Mesenteric fat pad (tissue), 1 donor: ENCODE measurements around the gene PRR36. TPM values are rescaled to one million over a fixed set of nuclear protein-coding genes. Genes with fewer than 3 reads are reported as not detected.

Experiments used
- DNase-seq: peaks from one replicate; pipeline ENCODE4 v3.0.0-alpha.2; 2020; ENCODE audit warnings: low spot score
- total RNA-seq: library from RNA; stranded (reverse); fragmentation: NEBNext Ultra II Directional; extraction: Animal tissue kit (Norgen Biotek cat#: 25700); gene quantifications from one replicate; pipeline ENCODE4 v1.2.1, GENCODE V29; 2021
- donor health status: DM: yes; HTN: yes; CAD: no.

The PRR36 gene
- total RNA-seq, 1 donor from 2014 or later: not detected

GRCh38 chr19:7820588-7820987 is 53.6 kb downstream of the PRR36 start:
- DNase-seq: no peak

- DNase-seq: no peak
Observed at GRCh38 chr19:7819337-7819736, 54.9 kb downstream of the PRR36 start.

- DNase-seq: no peak
Observed at GRCh38 chr19:7818806-7819205, 55.4 kb downstream of the PRR36 start.

Other genes starting within 250 kb of the PRR36 start
- 19.5 TPM for gene XAB2, start 244.8 kb downstream of the PRR36 start, total RNA-seq
- gene PET100, start 244.6 kb downstream of the PRR36 start, total RNA-seq: 98.6 TPM
- not detected for gene PCP2, start 240.7 kb downstream of the PRR36 start, total RNA-seq
- 60.4 TPM for gene STXBP2, start 237.3 kb downstream of the PRR36 start, total RNA-seq
- 4.8 TPM for gene RETN, start 205.3 kb downstream of the PRR36 start, total RNA-seq
- gene MCEMP1, start 197.3 kb downstream of the PRR36 start, total RNA-seq: 9.1 TPM
- gene TRAPPC5, start 193.6 kb downstream of the PRR36 start, total RNA-seq: 107 TPM
- 0.67 TPM for gene FCER2, start 172.3 kb downstream of the PRR36 start, total RNA-seq
- 10.1 TPM for gene CLEC4G, start 142.3 kb downstream of the PRR36 start, total RNA-seq
- gene CD209, start 126.9 kb downstream of the PRR36 start, total RNA-seq: 63.5 TPM
- not detected for gene CLEC4M, start 111.1 kb downstream of the PRR36 start, total RNA-seq
- 15.4 TPM for gene EVI5L, start 44.2 kb downstream of the PRR36 start, total RNA-seq
- 1.8 TPM for gene LRRC8E, start 14.1 kb upstream of the PRR36 start, total RNA-seq
- 26.7 TPM for gene MAP2K7, start 29.5 kb upstream of the PRR36 start, total RNA-seq
- not detected for gene TGFBR3L, start 40.4 kb upstream of the PRR36 start, total RNA-seq
- gene SNAPC2, start 45.9 kb upstream of the PRR36 start, total RNA-seq: 17.8 TPM
- gene CTXN1, start 51.7 kb upstream of the PRR36 start, total RNA-seq: 0.96 TPM
- 48.9 TPM for gene TIMM44, start 69.3 kb upstream of the PRR36 start, total RNA-seq
- gene ELAVL1, start 131.3 kb upstream of the PRR36 start, total RNA-seq: 60.2 TPM
- gene CCL25, start 178.4 kb upstream of the PRR36 start, total RNA-seq: not detected